Gastrocnemius medialis (tissue), 4 donors: ENCODE measurements around the gene PLXNC1.

ENCODE experiments used
- POLR2A ChIP-seq, 2 donors: fragments of 450-650 bp; IDR thresholded peaks; one replicate each; pipeline ENCODE4 v1.6.1; 2017; ENCODE audit warnings: antibody characterized with exemption in 2 of 2, mild to moderate bottlenecking in 2 of 2, moderate library complexity in 2 of 2
- TF ChIP-seq, protein P1 (sequence below), 5 experiments: fragments of 450-650 bp in 3 of 5; fragments of 200-600 bp in 2 of 5; sonication (generic) in 2 of 5; IDR thresholded peaks in 4 of 5; conservative IDR thresholded peaks in 1 of 5; 1 replicate in 4 of 5; 2 replicates in 1 of 5; pipeline ENCODE4 v1.5.1; 2016 to 2019; ENCODE audit warnings: antibody characterized with exemption in 5 of 5, mild to moderate bottlenecking in 3 of 5, moderate library complexity in 3 of 5

DNA sequence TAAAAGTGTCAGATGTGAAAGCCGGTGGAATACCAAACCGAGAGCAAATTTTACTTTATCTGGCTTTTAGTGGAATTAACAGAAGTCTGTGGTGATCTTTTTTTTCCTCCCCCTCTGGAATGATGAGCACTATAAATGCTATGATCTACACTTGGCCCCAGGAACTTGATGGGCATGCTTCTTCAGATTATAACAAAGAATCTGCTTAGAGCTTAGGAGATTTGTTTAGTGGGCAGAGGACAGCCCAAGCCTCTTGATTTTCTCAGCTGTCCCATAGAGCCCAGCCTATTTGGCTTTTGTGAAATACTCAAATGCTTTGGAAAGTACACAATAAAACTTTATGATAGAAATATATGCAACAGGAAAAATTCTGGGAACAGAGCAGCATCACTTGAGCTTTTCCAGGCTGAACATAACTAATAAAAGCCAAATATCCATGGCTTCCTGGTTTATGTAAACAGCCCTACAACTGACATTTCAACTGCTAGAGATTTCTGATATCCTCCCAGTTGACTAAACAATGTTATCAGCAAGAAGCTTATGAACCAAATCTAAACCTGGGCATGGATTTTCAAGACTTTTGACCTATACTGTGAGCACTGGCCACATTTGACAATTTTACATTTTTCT is 149.6 kb downstream of the PLXNC1 start:
- TF ChIP-seq, protein P1, sequence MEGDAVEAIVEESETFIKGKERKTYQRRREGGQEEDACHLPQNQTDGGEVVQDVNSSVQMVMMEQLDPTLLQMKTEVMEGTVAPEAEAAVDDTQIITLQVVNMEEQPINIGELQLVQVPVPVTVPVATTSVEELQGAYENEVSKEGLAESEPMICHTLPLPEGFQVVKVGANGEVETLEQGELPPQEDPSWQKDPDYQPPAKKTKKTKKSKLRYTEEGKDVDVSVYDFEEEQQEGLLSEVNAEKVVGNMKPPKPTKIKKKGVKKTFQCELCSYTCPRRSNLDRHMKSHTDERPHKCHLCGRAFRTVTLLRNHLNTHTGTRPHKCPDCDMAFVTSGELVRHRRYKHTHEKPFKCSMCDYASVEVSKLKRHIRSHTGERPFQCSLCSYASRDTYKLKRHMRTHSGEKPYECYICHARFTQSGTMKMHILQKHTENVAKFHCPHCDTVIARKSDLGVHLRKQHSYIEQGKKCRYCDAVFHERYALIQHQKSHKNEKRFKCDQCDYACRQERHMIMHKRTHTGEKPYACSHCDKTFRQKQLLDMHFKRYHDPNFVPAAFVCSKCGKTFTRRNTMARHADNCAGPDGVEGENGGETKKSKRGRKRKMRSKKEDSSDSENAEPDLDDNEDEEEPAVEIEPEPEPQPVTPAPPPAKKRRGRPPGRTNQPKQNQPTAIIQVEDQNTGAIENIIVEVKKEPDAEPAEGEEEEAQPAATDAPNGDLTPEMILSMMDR (IDR thresholded peaks at IDR 0.05 in 4 of 5, conservative IDR thresholded peaks at IDR 0.05 in 1 of 5), result no peak
- TF ChIP-seq POLR2A (IDR thresholded peaks at IDR 0.05), result no peak
